ENCODE measurements around the gene GGT7. TPM values are rescaled to one million over a fixed set of nuclear protein-coding genes. Genes with fewer than 3 reads are reported as not detected.

The GGT7 gene
- total RNA-seq (2022; extraction: Qiagen RNA extraction): 7.0 to 8.4 TPM (median 7.5 TPM) in 5 replicates

GRCh38 chr20:34872622-34873224, at the start of gene GGT7:
Gene GGT7 (minus strand): TSS chr20:34872856. CDS start chr20:34872815, 41 bp downstream.

GRCh38 chr20:34876406-34877282, 4.0 kb upstream of the GGT7 start, which contains the start of gene ACSS2:
Gene ACSS2 (plus strand): TSS chr20:34876612. CDS start chr20:34876646, 34 bp downstream.

GRCh38 chr20:34825530-34826362, 46.9 kb downstream of the GGT7 start, which contains the start of gene NCOA6:
Gene NCOA6 (minus strand): TSS chr20:34825651. CDS start chr20:34782355, 43,296 bp downstream.

Other genes starting within 250 kb of the GGT7 start
- gene PIGU, start 195.8 kb downstream of the GGT7 start, total RNA-seq (2022; extraction: Qiagen RNA extraction): 26.3 to 29.0 TPM (median 27.9 TPM) in 5 replicates
- 6.6 to 9.0 TPM (median 7.9 TPM) in 5 replicates for gene TP53INP2, start 168.5 kb downstream of the GGT7 start, total RNA-seq (2022; extraction: Qiagen RNA extraction)
- 17.3 to 20.2 TPM (median 19.0 TPM) in 5 replicates for gene NCOA6, start 47.2 kb downstream of the GGT7 start, total RNA-seq (2022; extraction: Qiagen RNA extraction)
- gene ACSS2, start 3.8 kb upstream of the GGT7 start, total RNA-seq (2022; extraction: Qiagen RNA extraction): 8.4 to 10.6 TPM (median 10.2 TPM) in 5 replicates
- 55.9 to 60.4 TPM (median 57.3 TPM) in 5 replicates for gene GSS, start 83.0 kb upstream of the GGT7 start, total RNA-seq (2022; extraction: Qiagen RNA extraction)
- gene MYH7B, start 83.0 kb upstream of the GGT7 start, total RNA-seq (2022; extraction: Qiagen RNA extraction): 0.02 to 0.12 TPM (median 0.09 TPM) in 5 replicates
- gene TRPC4AP, start 220.0 kb upstream of the GGT7 start, total RNA-seq (2022; extraction: Qiagen RNA extraction): 58.4 to 66.2 TPM (median 62.9 TPM) in 5 replicates